ENCODE results near the gene CERCAM.

Gene CERCAM

DNA sequence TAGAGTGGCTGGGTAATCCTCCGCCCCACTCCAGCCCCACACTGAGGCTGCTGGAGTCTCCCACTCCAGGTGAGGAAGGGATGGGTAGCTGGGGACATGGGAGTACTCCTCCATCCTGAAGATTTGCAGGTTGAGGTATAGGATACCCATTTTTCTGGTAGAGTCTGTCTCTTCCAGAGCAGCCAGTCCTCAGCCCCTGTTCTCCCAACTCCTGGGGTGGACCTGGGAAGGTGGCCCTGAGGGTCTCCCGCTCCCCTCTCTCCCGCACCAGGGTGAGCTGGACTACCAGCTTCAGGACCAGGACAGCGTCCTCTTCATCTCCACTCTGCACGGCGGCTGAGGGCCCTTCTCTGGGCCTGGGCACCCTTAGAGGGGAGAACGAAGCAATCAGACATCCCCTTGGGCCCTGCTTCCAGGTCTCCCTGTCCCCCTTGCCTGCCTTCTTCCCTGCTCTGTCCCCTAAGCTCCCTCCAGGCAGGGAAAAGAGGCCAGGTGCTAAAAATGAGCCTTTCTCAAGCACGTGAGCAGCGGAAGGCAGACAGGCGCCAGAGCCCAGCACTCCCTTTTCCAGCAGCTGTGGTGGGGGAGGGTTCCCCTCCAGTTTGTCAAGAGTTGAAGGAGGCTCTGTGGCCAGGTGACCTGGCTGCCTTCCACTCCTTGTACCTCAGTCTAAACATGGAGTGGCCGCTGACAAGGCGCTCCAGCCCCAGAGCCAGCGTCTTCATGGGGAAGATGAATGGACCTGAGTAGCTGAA is 31.1 kb upstream of the CERCAM start:
- TF ChIP-seq, protein P1, sequence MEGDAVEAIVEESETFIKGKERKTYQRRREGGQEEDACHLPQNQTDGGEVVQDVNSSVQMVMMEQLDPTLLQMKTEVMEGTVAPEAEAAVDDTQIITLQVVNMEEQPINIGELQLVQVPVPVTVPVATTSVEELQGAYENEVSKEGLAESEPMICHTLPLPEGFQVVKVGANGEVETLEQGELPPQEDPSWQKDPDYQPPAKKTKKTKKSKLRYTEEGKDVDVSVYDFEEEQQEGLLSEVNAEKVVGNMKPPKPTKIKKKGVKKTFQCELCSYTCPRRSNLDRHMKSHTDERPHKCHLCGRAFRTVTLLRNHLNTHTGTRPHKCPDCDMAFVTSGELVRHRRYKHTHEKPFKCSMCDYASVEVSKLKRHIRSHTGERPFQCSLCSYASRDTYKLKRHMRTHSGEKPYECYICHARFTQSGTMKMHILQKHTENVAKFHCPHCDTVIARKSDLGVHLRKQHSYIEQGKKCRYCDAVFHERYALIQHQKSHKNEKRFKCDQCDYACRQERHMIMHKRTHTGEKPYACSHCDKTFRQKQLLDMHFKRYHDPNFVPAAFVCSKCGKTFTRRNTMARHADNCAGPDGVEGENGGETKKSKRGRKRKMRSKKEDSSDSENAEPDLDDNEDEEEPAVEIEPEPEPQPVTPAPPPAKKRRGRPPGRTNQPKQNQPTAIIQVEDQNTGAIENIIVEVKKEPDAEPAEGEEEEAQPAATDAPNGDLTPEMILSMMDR (IDR thresholded peaks at IDR 0.05; ENCODE audit: low read depth, low read length): no peak
- in situ Hi-C loops (cut with HindIII; ENCODE audit: low sequenced_read_pairs): no loop called here
- DNase-seq (ENCODE audit: low read depth, low spot score): no peak
- H3K4me3 ChIP-seq (ENCODE audit: low read depth, low read length): no peak overlapping the region

DNA sequence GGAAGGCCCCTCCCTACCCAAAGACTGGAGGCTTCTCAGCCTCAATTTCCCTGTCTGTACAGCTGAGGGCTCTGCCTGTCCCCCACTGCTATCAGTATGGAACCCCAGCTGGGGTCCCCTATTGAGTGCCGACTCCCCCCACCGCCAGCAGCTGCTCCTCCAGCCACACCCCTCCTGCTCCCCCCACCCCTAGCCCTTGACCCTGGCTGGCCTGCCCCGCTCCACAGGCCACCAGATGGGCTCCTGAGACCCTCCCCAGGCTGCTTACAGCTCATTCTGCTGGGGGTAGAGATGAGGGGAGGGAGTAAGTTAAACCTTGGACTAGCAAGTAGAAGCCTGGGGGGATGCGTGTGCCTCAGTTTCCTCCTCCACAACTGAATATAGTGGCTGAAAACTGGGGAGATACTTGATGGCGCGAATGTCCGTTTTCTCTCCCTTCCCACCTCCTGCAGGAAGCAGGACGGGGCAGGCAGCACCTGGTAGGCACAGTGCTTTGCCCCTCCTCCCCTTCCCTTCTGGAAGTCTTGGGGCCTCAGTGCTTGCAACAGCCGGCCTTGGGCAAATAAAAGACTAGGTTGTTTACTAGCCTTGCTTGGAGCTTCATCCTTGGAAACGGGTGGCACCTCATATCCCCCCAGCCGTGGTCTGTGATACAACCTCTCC is 30.4 kb upstream of the CERCAM start:
- TF ChIP-seq, protein P1 (IDR thresholded peaks at IDR 0.05; ENCODE audit: low read depth, low read length): no peak
- DNase-seq (ENCODE audit: low read depth, low spot score): no peak
- in situ Hi-C loops (cut with HindIII; ENCODE audit: low sequenced_read_pairs): no loop called here
- H3K4me3 ChIP-seq (ENCODE audit: low read depth, low read length): no peak overlapping the region

- DNase-seq (ENCODE audit: low read depth, low spot score): no peak
- no peak overlapping the region for H3K4me3 ChIP-seq (ENCODE audit: low read depth, low read length)
- TF ChIP-seq, protein P1 (IDR thresholded peaks at IDR 0.05; ENCODE audit: low read depth, low read length): no peak
- in situ Hi-C loops (cut with HindIII; ENCODE audit: low sequenced_read_pairs): no loop called here
Observed at GRCh38 chr9:128390813-128391711, 29.6 kb upstream of the CERCAM start.

DNA sequence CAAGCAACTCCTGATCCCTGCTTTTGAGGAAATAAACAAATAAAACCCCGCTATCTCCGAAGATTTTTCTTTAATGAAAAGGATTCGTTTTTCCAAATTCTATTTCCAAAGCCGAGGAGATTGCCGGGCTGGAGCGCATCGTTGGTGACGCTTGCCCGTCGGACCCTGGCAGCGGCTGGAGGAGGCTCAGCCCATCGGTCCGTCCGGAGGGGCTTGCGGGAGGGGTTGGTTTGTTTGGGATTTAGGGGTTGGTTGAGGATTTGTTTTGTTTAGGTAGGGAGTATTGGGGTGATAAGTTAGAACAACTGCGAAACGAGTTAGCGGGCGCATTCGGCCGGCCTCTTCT is 28.7 kb upstream of the CERCAM start:
- no peak for DNase-seq (ENCODE audit: low read depth, low spot score)
- in situ Hi-C loops (cut with HindIII; ENCODE audit: low sequenced_read_pairs): no loop called here
- no peak overlapping the region for H3K4me3 ChIP-seq (ENCODE audit: low read depth, low read length)
- TF ChIP-seq, protein P1 (IDR thresholded peaks at IDR 0.05; ENCODE audit: low read depth, low read length): no peak

DNA sequence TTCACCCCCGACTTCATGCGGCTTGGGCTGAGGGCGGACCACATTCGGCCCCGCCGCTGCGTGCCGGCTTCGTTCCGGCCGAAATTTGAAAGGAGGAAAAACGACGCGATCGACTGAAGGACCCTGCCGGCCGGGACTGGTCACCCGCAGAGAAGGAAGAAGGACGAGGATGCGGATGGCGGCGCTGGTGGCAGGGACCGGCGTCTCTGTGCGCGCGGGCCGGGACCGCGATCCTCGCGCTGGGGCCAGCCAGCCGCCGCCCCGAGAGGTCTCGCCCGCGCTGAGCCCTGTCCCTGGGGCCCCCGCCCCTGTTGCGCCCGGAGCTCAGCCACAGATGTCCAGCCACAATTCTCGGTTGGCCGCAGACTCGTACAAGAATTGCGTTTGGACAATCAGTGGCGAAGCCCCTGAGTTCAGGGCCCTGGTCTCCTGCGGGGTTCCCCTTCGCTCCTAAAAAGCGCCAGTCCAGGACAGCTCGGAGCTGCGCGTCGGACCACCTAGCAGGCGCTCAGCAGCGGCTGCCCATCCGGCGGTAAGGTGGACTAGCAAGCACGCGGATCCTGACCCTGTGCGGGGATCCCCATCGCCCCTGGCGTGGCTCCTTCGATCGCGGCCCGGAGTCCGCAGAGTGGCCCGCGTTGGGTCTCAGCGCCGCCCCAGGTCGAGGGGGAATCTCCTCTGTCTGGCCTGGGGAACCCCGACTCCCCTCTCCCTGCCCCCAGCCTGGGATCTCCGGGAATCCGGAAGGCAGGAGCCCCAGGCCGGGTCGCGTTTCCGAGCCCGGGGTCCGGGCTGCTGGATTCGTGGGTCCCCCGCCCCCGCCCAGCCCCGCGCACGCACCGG is 28.1 kb upstream of the CERCAM start:
- no peak for DNase-seq (ENCODE audit: low read depth, low spot score)
- TF ChIP-seq, protein P1 (IDR thresholded peaks at IDR 0.05; ENCODE audit: low read depth, low read length): no peak
- H3K4me3 ChIP-seq (ENCODE audit: low read depth, low read length): no peak overlapping the region
- in situ Hi-C loops (cut with HindIII; ENCODE audit: low sequenced_read_pairs): no loop called here
